CD14-positive monocyte (primary cell): ENCODE data around the gene EIF1B. TPM values are rescaled to one million over a fixed set of nuclear protein-coding genes. Genes with fewer than 3 reads are reported as not detected.

ENCODE experiments used
- DNase-seq, 3 donors: peaks; one replicate each; pipeline ENCODE4 v3.0.0-alpha.2; 2011 to 2022
- H2AFZ ChIP-seq: 2 replicates; pipeline ENCODE4 v1.6.0; 2012; ENCODE audit warnings: mild to moderate bottlenecking, low read depth, low read length, inconsistent platforms; ENCODE audit not compliant: insufficient read depth, poor library complexity, severe bottlenecking
- H3K27ac ChIP-seq, 2 donors: 1 replicate in 1 of 2; 2 replicates in 1 of 2; pipeline ENCODE4 v1.5.1; 2012 to 2013; ENCODE audit warnings: low read length in 2 of 2, control low read depth in 1 of 2, inconsistent platforms in 1 of 2, low read depth in 1 of 2, mild to moderate bottlenecking in 1 of 2
- H3K27me3 ChIP-seq, 2 donors: one replicate each; pipeline versions ENCODE4 v1.6.0 to v1.6.1; 2011 to 2013; ENCODE audit warnings: low read length in 2 of 2; ENCODE audit not compliant: control insufficient read depth in 2 of 2, insufficient read depth in 2 of 2
- H3K36me3 ChIP-seq, 2 donors: replicated peaks in 1 of 2; 1 replicate in 1 of 2; 2 replicates in 1 of 2; pipeline versions ENCODE4 v1.5.1 to v1.6.1; 2012 to 2013; ENCODE audit warnings: low read length in 2 of 2, control low read depth in 1 of 2, inconsistent platforms in 1 of 2, mild to moderate bottlenecking in 1 of 2; ENCODE audit not compliant: insufficient read depth in 2 of 2, control insufficient read depth in 1 of 2
- H3K4me1 ChIP-seq, 2 donors: 1 replicate in 1 of 2; 2 replicates in 1 of 2; pipeline versions ENCODE4 v1.5.1 to v1.6.1; 2012 to 2013; ENCODE audit warnings: low read length in 2 of 2, control low read depth in 1 of 2, inconsistent platforms in 1 of 2, mild to moderate bottlenecking in 1 of 2, moderate library complexity in 1 of 2; ENCODE audit not compliant: insufficient read depth in 2 of 2, control insufficient read depth in 1 of 2
- H3K4me2 ChIP-seq: replicated peaks from 2 replicates; pipeline ENCODE3; 2012; ENCODE audit warnings: low read length, moderate library complexity, mild to moderate bottlenecking; ENCODE audit not compliant: poor library complexity, severe bottlenecking; ENCODE audit errors: extremely low read depth
- H3K4me3 ChIP-seq, 3 experiments: fragments of 200-600 bp in 1 of 3; sonication (generic) in 1 of 3; replicated peaks in 1 of 3; 1 replicate in 2 of 3; 2 replicates in 1 of 3; pipeline ENCODE4 v1.5.1; 2011 to 2013; ENCODE audit warnings: low read length in 3 of 3, mild to moderate bottlenecking in 3 of 3, control low read depth in 2 of 3, low read depth in 2 of 3, inconsistent platforms in 1 of 3, moderate library complexity in 1 of 3
- H3K79me2 ChIP-seq: 2 replicates; pipeline ENCODE4 v1.6.0; 2012; ENCODE audit warnings: mild to moderate bottlenecking, control low read depth, inconsistent platforms, low read length, moderate library complexity; ENCODE audit not compliant: insufficient read depth
- H3K9ac ChIP-seq: 2 replicates; pipeline ENCODE4 v1.6.0; 2017; ENCODE audit warnings: low read length, mild to moderate bottlenecking; ENCODE audit not compliant: insufficient read depth, poor library complexity, severe bottlenecking
- H3K9me3 ChIP-seq, 2 donors: replicated peaks in 1 of 2; 1 replicate in 1 of 2; 2 replicates in 1 of 2; pipeline versions ENCODE4 v1.5.1 to v1.6.1; 2012 to 2013; ENCODE audit warnings: low read length in 2 of 2, control low read depth in 1 of 2; ENCODE audit not compliant: control insufficient read depth in 1 of 2, insufficient read depth in 1 of 2
- H4K20me1 ChIP-seq: 2 replicates; pipeline ENCODE4 v1.6.0; 2012; ENCODE audit warnings: mild to moderate bottlenecking, low read length, control low read depth, moderate library complexity; ENCODE audit not compliant: insufficient read depth
- H3K27ac Mint-ChIP-seq, 7 donors: one replicate each; pipeline ENCODE4 v1.8.0; 2020; ENCODE audit warnings: mild to moderate bottlenecking in 7 of 7, mixed read lengths in 7 of 7, moderate library complexity in 6 of 7, inconsistent platforms in 2 of 7
- H3K27me3 Mint-ChIP-seq, 3 donors: one replicate each; pipeline ENCODE4 v1.8.0; 2021 to 2022; ENCODE audit warnings: low read depth in 3 of 3, mild to moderate bottlenecking in 3 of 3, mixed read lengths in 3 of 3, moderate library complexity in 3 of 3, inconsistent platforms in 1 of 3
- H3K36me3 Mint-ChIP-seq, 2 donors: one replicate each; pipeline ENCODE4 v1.8.0; 2020; ENCODE audit warnings: mixed read lengths in 2 of 2, inconsistent platforms in 1 of 2, mild to moderate bottlenecking in 1 of 2
- H3K4me1 Mint-ChIP-seq: one replicate; pipeline ENCODE4 v1.8.0; 2020; ENCODE audit warnings: mild to moderate bottlenecking, mixed read lengths
- H3K4me3 Mint-ChIP-seq, 2 donors: one replicate each; pipeline ENCODE4 v1.8.0; 2020; ENCODE audit warnings: mild to moderate bottlenecking in 2 of 2, mixed read lengths in 2 of 2, moderate library complexity in 1 of 2
- H3K9me3 Mint-ChIP-seq, 7 donors: one replicate each; pipeline ENCODE4 v1.8.0; 2020 to 2022; ENCODE audit warnings: mixed read lengths in 7 of 7, mild to moderate bottlenecking in 6 of 7, moderate library complexity in 6 of 7, inconsistent platforms in 2 of 7
- WGBS: methylation state at CpG from one replicate; pipeline ENCODE4 v1.1.5; 2013; ENCODE audit warnings: missing lambda C conversion rate; ENCODE audit not compliant: insufficient coverage; 5-methylcytosine and 5-hydroxymethylcytosine counted together
- intact Hi-C, 2 donors: fragments of 100-400 bp; cut with micrococcal nuclease; formaldehyde crosslinking; loops; one replicate each; pipeline versions ENCODE4 v1.15.0 to v1.15.1; 2023
- polyA plus RNA-seq, 3 donors: library from polyadenylated mRNA; depleted of rRNA in 1 of 3; unstranded in 2 of 3; stranded (reverse) in 1 of 3; fragments of 300-500 nt in 2 of 3; fragments of >200 nt in 1 of 3; fragmentation: Illumina TruSeq in 2 of 3; gene quantifications; 1 replicate in 2 of 3; 2 replicates in 1 of 3; pipeline ENCODE4 v1.2.3, GENCODE V29; 2012 to 2021
- TF ChIP-seq, protein P1 (sequence below): fragments of 200-600 bp; IDR thresholded peaks from one replicate; pipeline ENCODE4 v1.8.0; 2022; ENCODE audit warnings: antibody characterized with exemption, mild to moderate bottlenecking

Gene EIF1B
- polyA plus RNA-seq, 3 donors, result 51.8 to 95.4 (median 70.8) TPM

DNA sequence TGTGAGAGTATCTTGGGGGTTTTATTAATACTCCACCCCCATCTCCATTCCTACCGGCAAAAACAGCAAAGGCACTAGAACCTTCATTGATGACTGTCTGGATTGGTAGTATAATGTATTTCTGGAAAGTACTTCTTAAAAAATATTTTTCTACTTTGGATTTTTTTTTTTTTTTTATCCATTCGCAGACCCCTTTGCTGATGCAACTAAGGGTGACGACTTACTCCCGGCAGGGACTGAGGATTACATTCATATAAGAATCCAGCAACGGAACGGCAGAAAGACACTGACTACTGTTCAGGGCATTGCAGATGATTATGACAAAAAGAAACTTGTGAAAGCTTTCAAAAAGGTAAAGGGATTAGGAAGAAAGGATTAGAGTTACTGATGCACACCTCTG, 1.2 kb downstream of the EIF1B start:
- no peaks in the 10 kb centered on the region for H3K9me3 ChIP-seq
- intact Hi-C loops, result loop anchor here (10.0 kb wide), 2 partner anchors 144 to 1654 kb away; partner anchors contain the start of genes RPL14 (in 1 of the 2) and ULK4 (in 1 of the 2)
- peak overlapping the region in 6 of 7 donors; percentile 77 to 100 (median 98) for H3K27ac Mint-ChIP-seq
- TF ChIP-seq, protein P1, sequence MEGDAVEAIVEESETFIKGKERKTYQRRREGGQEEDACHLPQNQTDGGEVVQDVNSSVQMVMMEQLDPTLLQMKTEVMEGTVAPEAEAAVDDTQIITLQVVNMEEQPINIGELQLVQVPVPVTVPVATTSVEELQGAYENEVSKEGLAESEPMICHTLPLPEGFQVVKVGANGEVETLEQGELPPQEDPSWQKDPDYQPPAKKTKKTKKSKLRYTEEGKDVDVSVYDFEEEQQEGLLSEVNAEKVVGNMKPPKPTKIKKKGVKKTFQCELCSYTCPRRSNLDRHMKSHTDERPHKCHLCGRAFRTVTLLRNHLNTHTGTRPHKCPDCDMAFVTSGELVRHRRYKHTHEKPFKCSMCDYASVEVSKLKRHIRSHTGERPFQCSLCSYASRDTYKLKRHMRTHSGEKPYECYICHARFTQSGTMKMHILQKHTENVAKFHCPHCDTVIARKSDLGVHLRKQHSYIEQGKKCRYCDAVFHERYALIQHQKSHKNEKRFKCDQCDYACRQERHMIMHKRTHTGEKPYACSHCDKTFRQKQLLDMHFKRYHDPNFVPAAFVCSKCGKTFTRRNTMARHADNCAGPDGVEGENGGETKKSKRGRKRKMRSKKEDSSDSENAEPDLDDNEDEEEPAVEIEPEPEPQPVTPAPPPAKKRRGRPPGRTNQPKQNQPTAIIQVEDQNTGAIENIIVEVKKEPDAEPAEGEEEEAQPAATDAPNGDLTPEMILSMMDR, result no peak
- 20% methylated on average over 2 of the region's 6 CpGs for WGBS
- H3K79me2 ChIP-seq, result peaks cover 28% of the 10 kb centered on the region
- H3K27me3 ChIP-seq, result no peaks in the 10 kb centered on the region
- H3K27me3 Mint-ChIP-seq, result no peaks in the 10 kb centered on the region
- H3K4me3 ChIP-seq, result peak overlapping the region; percentile 80 to 94 (median 93)
- peak overlapping the region; percentile 96 for H3K9ac ChIP-seq
- DNase-seq, result no peak
- H3K4me1 ChIP-seq, result peaks cover 39 to 47% of the 10 kb centered on the region in 2 donors
- H3K4me1 Mint-ChIP-seq, result peaks cover 40% of the 10 kb centered on the region
- peaks cover 19 to 30% of the 10 kb centered on the region in 2 donors for H3K36me3 ChIP-seq
- H3K36me3 Mint-ChIP-seq, result peaks cover 28 to 29% of the 10 kb centered on the region in 2 donors
- peak overlapping the region in 1 of 2 donors; percentile 93 for H3K27ac ChIP-seq
- H4K20me1 ChIP-seq, result no peaks in the 10 kb centered on the region
- H3K4me2 ChIP-seq, result peak overlapping the region; percentile 76
- no peak overlapping the region for H2AFZ ChIP-seq
- no peaks in the 10 kb centered on the region for H3K9me3 Mint-ChIP-seq
- H3K4me3 Mint-ChIP-seq, result peak overlapping the region; percentile 98 to 99

- Mint-ChIP-seq H3K27ac (peak overlapping the region in 4 of 7 donors; percentile 18 to 62 (median 52)), H3K4me3 (no peak overlapping the region), H3K36me3 (peaks cover 28 to 29% of the 10 kb centered on the region in 2 donors), H3K4me1 (peaks cover 40% of the 10 kb centered on the region), H3K9me3 (no peaks in the 10 kb centered on the region), H3K27me3 (no peaks in the 10 kb centered on the region)
- Histone ChIP-seq H4K20me1 (no peaks in the 10 kb centered on the region), H3K79me2 (peaks cover 28% of the 10 kb centered on the region), H2AFZ (no peak overlapping the region), H3K27ac (peak overlapping the region in 1 of 2 donors; percentile 8), H3K4me2 (no peak overlapping the region), H3K9ac (no peak overlapping the region), H3K36me3 (peaks cover 19 to 30% of the 10 kb centered on the region in 2 donors), H3K9me3 (no peaks in the 10 kb centered on the region), H3K4me1 (peaks cover 39 to 47% of the 10 kb centered on the region in 2 donors), H3K4me3 (no peak overlapping the region), H3K27me3 (no peaks in the 10 kb centered on the region)
- intact Hi-C loops, result loop anchor here (10.0 kb wide), 2 partner anchors 142 to 1652 kb away; partner anchors contain the start of genes RPL14 (in 1 of the 2) and ULK4 (in 1 of the 2)
- TF ChIP-seq, protein P1, result no peak
- peak in 1 of 3 donors; percentile 60 for DNase-seq
- WGBS, result 100% methylated on average over 2 of the region's 2 CpGs
Measured at GRCh38 chr3:40312661-40313226, 3.2 kb downstream of the EIF1B start.
